Colonic mucosa (tissue), 4 donors: ENCODE data around the gene CERS6. TPM values are rescaled to one million over a fixed set of nuclear protein-coding genes. Genes with fewer than 3 reads are reported as not detected.

ENCODE experiments used
- DNase-seq: peaks from one replicate; pipeline ENCODE4 v3.0.0-alpha.2; 2020
- H3K27ac ChIP-seq: fragments of 200-600 bp; one replicate; pipeline ENCODE4 v1.8.0; 2021
- H3K27me3 ChIP-seq: fragments of 200-600 bp; one replicate; pipeline ENCODE4 v1.8.0; 2021
- H3K36me3 ChIP-seq: fragments of 200-600 bp; one replicate; pipeline ENCODE4 v1.8.0; 2021
- H3K4me1 ChIP-seq: fragments of 200-600 bp; one replicate; pipeline ENCODE4 v1.8.0; 2021; ENCODE audit warnings: mild to moderate bottlenecking
- H3K4me3 ChIP-seq: fragments of 200-600 bp; one replicate; pipeline ENCODE4 v1.8.0; 2021
- H3K9ac ChIP-seq, 2 donors: one replicate each; pipeline ENCODE4 v1.7.0; 2013; ENCODE audit warnings: control low read depth in 2 of 2, low read depth in 2 of 2, low read length in 2 of 2
- H3K9me3 ChIP-seq: fragments of 200-600 bp; one replicate; pipeline ENCODE4 v1.8.0; 2021
- CTCF ChIP-seq: fragments of 200-600 bp; IDR thresholded peaks from one replicate; pipeline ENCODE4 v1.8.0; 2022; ENCODE audit warnings: antibody characterized with exemption, mild to moderate bottlenecking
- intact Hi-C: fragments of 100-400 bp; cut with DNase I; formaldehyde crosslinking; loops from one replicate; pipeline ENCODE4 v1.14.1; 2022
- total RNA-seq, 2 donors: library from RNA; stranded (reverse); fragmentation: NEBNext Ultra II Directional in 1 of 2; extraction: Animal tissue kit (Norgen Biotek cat#: 25700) in 1 of 2; gene quantifications; one replicate each; pipeline ENCODE4 v1.2.1, GENCODE V29; 2021
- donor health status: healthy.
- donor health status: DM: no; HTN: no; CAD: no.
- donor health status: DM: no; HTN: no; CAD: no.

Gene CERS6
- total RNA-seq, 2 donors from 2014 or later: 56.7 to 75.9 TPM

- Histone ChIP-seq H3K27ac (no peak overlapping the region), H3K9ac (no peak overlapping the region), H3K27me3 (no peaks in the 10 kb centered on the region), H3K9me3 (no peaks in the 10 kb centered on the region), H3K36me3 (no peaks in the 10 kb centered on the region), H3K4me3 (no peak overlapping the region), H3K4me1 (no peaks in the 10 kb centered on the region)
- intact Hi-C loops: no loop called here
- no peak for TF ChIP-seq CTCF
- no peak for DNase-seq
Observed at GRCh38 chr2:168517816-168518215, 61.7 kb downstream of the CERS6 start.

GRCh38 chr2:168518555-168519066, 62.5 kb downstream of the CERS6 start:
- no peak overlapping the region for H3K9ac ChIP-seq
- no peaks in the 10 kb centered on the region for H3K4me1 ChIP-seq
- no peak overlapping the region for H3K4me3 ChIP-seq
- H3K27me3 ChIP-seq: no peaks in the 10 kb centered on the region
- no peak overlapping the region for H3K27ac ChIP-seq
- TF ChIP-seq CTCF: no peak
- no peaks in the 10 kb centered on the region for H3K36me3 ChIP-seq
- intact Hi-C loops: no loop called here
- no peak for DNase-seq
- no peaks in the 10 kb centered on the region for H3K9me3 ChIP-seq

- Histone ChIP-seq H3K9ac (no peak overlapping the region), H3K27me3 (no peaks in the 10 kb centered on the region), H3K9me3 (no peaks in the 10 kb centered on the region), H3K4me1 (no peaks in the 10 kb centered on the region), H3K4me3 (no peak overlapping the region), H3K36me3 (no peaks in the 10 kb centered on the region), H3K27ac (no peak overlapping the region)
- no peak for TF ChIP-seq CTCF
- DNase-seq: no peak
- intact Hi-C loops: no loop called here
Observed at GRCh38 chr2:168519534-168520308, 63.6 kb downstream of the CERS6 start.

- no peak for TF ChIP-seq CTCF
- intact Hi-C loops: no loop called here
- H3K27ac ChIP-seq: no peak overlapping the region
- H3K36me3 ChIP-seq: no peaks in the 10 kb centered on the region
- peak overlapping the region in 1 of 2 donors; percentile 23 for H3K9ac ChIP-seq
- H3K9me3 ChIP-seq: no peaks in the 10 kb centered on the region
- no peak overlapping the region for H3K4me3 ChIP-seq
- no peaks in the 10 kb centered on the region for H3K27me3 ChIP-seq
- peaks cover 4% of the 10 kb centered on the region for H3K4me1 ChIP-seq
- no peak for DNase-seq
Observed at GRCh38 chr2:168521053-168521741, 65.1 kb downstream of the CERS6 start.

- H3K4me3 ChIP-seq: no peak overlapping the region
- no peak overlapping the region for H3K9ac ChIP-seq
- intact Hi-C loops: no loop called here
- DNase-seq: no peak
- no peak for TF ChIP-seq CTCF
- H3K27ac ChIP-seq: no peak overlapping the region
- no peaks in the 10 kb centered on the region for H3K36me3 ChIP-seq
- H3K27me3 ChIP-seq: no peaks in the 10 kb centered on the region
- no peaks in the 10 kb centered on the region for H3K9me3 ChIP-seq
- peaks cover 4% of the 10 kb centered on the region for H3K4me1 ChIP-seq
Observed at GRCh38 chr2:168522446-168522845, 66.4 kb downstream of the CERS6 start.
